HG02943 (cell line): ENCODE data around the gene DAGLA.

ENCODE experiments used
- ATAC-seq: cut with Tn5 transposase; IDR thresholded peaks from one replicate; pipeline ENCODE4 v1.9.1; 2021; ENCODE audit warnings: mild to moderate bottlenecking, low read depth, moderate library complexity; ENCODE audit not compliant: unreplicated experiment

The DAGLA gene

GRCh38 chr11:61776561-61777075 lies 96.4 kb downstream of the DAGLA start:
- no peak for ATAC-seq

DNA sequence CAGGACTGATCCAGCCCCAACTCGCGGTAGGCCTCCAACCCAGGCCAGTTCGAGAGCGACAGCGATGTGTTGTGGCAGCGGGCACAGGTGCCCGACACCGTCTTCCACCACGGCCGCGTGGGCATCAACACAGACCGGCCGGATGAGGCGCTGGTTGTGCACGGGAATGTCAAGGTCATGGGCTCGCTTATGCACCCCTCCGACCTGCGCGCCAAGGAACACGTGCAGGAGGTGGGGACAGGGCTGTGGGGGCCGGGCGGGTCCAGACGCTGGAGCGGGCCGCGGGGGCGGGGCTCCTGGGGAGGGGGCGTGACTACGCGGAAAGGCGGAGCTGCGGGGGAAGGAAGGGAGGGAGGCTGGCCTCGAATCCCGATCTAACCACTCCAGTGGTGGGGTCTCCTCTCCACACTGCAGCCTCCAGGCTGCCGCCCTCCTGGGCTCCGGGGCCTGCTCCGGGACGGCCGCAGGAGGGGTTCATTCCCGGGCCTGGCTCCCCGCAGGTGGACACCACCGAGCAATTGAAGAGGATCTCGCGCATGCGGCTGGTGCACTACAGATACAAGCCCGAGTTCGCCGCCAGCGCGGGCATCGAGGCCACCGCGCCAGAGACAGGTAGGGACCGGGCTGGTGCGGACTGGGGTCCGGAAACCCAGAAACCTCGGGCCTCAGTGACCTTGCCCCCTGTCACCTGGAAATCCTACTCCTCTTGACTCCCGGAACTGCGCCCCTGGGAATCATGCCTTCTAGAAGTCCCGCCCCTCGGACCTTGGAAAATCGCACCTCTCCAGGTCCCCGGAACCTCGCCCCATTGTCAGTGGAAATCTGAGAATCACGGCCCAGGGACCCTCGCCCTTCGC lies 97.3 kb downstream of the DAGLA start:
- no peak for ATAC-seq

- no peak for ATAC-seq
Observed at GRCh38 chr11:61778357-61778886, 98.2 kb downstream of the DAGLA start.

DNA sequence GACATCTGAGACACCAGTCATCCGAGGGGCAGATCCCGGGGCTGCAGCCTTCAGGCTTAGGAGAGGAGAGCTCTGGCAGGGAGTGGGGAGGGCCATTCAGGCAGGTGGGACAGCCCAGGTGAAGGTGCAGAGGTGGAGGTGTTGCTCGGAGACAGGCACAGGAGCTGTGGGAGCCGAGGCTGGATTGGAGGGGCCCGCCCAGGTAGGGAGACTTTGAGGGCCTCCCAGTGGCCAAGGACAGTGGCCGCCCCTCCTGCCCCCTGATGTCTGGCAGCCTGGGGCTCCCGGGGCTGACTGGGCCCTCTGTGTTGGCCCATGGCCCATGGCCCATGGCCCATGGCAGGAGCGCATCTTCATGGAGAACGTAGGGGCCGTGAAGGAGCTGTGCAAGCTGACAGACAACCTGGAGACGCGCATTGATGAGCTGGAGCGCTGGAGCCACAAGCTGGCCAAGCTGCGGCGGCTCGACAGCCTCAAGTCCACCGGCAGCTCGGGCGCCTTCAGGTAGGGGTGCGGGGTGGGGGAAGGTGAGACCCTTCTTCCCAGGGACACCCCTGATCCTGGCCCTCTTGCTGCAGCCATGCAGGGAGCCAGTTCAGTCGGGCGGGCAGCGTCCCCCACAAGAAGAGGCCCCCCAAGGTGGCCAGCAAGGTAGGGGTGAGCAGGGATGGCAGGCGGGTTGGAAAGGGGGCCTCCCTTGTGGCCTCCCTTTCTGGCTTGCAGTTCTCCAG lies 98.9 kb downstream of the DAGLA start:
- no peak for ATAC-seq

- ATAC-seq: no peak
Observed at GRCh38 chr11:61779666-61780525, 99.7 kb downstream of the DAGLA start.

DNA sequence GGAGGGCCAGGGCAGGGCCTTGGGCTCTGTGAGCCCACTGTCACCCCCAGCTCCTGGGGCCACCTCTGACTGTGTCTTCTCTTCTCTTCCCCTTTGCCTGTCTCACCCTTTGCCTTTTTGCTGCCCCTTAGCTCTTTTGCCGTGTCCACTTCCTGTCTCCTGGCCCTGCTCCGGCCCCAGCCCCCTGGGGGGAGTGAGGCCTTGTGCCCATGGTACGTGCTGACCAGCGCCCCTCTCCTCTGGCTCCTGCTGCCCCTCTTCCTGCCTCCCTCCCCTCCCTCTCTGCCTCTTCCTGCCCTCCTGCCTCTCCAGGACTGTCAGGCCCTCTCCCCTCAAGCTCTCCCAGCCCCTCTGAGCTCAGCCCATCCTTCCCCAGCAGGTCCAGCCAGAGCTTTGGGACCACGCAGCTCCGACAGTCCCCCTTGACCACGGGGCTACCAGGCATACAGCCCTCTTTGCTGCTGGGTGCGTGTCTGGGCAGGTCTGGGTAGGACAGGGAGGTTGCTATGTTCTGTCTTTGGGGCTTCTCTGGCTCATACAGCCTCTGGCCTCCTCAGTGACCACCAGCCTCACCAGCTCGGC lies 100.5 kb downstream of the DAGLA start:
- no peak for ATAC-seq

DNA sequence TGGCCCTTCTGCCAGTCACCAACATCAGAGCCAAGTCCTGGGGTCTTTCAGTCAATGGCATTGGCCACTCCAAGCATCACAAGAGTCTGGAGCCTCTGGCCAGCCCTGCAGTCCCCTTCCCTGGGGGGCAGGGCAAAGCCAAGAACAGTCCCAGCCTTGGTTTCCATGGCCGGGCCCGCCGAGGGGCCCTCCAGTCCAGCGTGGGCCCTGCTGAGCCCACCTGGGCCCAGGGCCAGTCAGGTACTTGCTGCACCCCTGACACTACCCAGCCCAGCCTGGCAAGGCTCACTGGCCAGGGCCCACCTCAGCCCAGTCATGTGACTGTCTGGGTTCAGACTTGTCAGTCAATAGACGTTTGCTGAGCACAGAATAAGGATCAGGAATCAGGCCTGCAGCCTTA lies 101.4 kb downstream of the DAGLA start:
- no peak for ATAC-seq

DNA sequence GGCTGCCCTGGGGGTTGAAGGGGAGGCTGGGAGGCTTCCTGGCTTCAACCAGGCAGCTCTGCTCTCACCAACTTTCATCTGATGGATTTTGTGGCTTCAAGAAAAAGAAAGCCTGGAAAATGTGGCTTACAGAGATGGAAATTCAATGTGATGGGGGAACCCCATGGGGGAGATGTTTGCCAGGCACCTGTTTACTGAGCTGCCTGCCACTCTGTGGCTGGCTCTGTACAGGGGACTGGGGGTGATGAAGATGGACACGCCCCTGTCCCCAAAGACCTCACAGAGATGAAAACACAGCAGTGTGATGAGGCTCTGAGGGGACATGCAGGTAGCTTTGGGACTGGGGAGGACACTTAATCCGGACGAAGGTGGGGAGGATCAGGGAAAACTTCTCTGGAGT lies 102.1 kb downstream of the DAGLA start:
- ATAC-seq: no peak

DNA sequence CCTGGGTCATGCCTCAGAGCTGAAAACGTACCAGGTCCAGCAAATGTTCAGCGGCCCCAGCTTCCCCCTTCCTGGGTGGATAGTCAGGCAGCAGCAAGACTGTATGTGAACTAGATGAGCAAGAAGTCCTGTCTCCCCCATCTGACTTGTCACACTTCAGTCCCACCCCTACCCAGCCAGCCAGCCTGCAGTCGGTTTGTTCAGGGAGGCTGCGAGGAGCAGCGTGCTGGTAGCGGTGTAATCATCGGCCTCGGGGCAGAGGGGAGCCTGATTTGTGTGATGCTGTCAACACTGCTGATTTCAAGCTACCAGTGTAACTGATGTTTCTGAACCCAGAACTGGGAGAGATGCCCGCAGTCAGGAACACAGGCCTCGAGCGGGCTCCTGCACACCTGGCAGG lies 102.7 kb downstream of the DAGLA start:
- no peak for ATAC-seq

DNA sequence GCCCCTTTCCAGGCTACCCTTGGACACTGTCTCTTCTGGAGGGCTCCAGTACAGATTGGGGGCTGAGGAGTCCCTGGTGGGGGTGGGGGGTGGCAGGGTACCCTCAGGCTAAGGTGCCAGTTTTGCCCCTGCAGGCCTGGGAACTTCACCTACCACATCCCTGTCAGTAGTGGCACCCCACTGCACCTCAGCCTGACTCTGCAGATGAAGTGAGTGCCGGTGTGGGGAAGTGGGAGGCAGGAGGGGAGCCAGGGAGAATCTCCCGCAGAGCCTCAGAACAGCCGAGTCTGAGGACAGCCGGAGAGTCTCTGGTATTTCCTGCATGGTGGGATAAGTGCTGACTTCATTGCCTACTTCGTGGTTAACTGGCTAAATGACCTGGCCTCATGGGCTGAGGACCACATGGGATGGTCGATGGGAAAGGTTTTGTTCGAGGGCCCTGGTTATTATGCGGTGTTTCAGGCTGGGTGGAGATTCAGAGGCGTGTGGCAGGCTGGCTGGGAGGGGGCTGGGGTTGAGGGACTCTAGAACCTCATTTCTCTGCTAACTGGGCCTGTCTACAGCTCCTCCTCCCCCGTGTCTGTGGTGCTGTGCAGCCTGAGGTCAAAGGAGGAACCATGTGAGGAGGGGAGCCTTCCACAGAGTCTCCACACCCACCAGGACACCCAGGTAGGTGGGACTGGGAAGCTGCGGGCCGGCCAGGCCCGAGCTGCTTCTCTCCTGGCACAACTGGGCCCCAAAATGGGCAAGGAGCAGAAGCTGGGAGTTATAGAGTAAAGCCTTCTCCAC lies 103.7 kb downstream of the DAGLA start:
- ATAC-seq: no peak

- no peak for ATAC-seq
Observed at GRCh38 chr11:61784506-61784805, 104.3 kb downstream of the DAGLA start.

DNA sequence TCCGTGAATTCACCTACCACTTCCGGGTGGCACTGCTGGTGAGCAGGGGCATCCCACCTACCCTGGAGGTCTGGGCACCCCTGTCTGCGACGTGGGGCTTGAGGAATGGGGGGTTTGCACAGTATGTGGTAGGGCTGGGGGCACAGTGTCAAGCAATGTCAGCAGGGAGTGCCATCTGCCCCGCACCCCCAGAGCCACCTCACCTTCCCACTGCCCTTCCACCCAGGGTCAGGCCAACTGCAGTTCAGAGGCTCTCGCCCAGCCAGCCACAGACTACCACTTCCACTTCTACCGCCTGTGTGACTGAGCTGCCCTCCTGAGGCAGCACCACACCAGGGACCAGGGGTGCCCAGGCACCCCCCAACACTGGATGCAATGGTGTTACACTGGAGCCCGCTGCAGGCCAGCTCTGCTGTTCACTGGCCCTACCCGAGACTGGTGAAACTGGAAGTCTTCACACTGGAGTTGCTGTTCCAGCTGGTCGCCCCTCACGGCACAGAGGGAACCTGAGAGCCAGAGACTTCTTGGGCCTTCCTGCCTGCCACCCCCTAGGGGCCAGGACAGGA lies 105.7 kb downstream of the DAGLA start:
- no peak for ATAC-seq

DNA sequence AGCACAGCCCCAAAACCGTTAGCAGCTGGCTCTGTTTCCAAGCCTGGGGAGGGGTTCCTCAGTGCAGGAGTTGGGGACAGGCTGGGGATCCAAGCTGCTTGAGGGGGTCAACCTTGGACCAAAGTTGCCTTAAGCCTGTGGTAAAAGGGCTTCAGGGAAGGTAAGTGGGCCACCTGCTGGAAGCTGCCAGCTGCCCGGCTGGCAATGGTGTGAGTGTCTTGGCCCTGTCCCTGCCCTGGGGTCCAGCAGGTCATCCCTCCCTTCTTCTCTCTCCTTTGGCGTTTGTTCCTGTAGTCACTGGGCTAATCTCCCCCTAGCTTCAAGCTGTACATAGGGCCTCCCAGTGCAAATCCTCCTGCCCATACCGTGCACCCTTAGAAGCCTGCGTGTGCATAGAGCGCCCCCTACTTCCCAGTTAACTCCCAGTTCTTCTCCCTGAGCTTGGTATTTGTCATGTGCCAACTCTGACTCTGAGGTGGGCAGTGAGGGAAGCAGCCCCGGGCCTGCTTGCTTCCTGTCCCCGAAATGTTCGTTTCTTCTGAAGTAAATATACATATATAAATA lies 107.8 kb downstream of the DAGLA start:
- no peak for ATAC-seq

DNA sequence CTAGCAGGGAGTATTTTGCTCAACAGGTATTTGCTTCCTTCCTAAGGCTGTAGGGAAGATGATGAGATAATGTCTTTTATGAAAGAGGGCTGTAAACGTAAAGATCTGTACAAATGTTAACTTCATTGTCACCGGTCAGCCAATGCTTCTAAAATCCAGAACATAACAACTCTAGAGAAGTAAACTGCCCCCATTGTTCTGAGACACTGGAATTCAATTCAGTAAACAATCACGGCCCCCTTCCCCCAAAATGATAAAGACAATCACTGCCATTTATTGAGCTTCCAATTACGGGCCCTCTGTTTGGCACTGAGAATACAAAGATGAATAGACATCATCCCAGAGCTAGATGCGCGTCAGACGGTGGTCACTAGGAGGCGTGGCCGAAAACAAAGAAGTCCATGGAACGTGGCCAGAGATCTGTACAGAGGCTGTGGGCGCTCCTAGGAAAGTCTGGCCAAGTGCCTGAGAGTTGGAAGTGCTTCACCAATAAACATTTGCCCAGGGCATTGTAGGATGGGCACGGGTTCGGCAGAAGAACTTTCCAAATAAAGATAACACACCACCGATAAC lies 111.6 kb downstream of the DAGLA start:
- ATAC-seq: peak; percentile 30

DNA sequence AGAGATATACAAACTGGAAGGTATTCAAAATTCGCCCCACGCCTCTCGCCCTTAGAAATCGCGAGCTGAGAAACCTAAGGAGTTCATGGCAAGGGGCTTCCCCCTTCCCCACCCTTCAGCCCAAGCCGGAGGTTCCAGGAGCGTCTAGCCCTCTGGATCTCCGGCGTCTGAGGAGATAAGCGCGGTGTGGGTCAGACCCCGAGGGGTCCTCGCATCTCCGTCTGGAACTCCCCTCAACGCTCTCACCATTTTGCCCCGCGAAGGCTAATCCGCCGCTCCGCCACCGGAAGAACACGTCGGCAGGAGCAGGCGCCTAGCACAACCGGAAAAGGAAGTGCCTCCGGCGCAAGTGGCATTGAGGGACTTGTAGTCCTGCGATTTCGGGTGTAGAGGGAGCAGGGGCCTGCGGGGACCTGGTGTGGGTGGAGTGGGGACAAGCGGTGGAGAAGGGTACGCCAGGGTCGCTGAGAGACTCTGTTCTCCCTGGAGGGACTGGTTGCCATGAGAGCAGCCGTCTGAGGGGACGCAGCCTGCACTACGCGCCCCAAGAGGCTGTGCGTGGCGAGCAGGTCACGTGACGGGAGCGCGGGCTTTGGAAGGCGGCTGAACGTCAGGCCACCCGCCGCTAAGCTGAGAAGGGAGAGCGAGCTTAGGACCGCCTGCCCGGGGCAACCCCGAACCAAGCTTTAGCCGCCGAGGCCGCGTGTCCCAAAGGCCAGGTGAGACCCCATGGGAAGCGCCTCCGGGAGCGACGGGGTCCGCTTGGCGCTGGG lies 112.3 kb downstream of the DAGLA start, which contains the start of the genes FEN1 and TMEM258:
Gene FEN1, plus strand, starts transcription at position 602 of the 773 bp plus-strand sequence. CDS start 2,451 bp downstream, outside the sequence.
Gene TMEM258, minus strand, starts transcription at position 290 of the 773 bp plus-strand sequence. Its CDS starts 41 bp downstream, at position 249.
- ATAC-seq: peak; percentile 70

DNA sequence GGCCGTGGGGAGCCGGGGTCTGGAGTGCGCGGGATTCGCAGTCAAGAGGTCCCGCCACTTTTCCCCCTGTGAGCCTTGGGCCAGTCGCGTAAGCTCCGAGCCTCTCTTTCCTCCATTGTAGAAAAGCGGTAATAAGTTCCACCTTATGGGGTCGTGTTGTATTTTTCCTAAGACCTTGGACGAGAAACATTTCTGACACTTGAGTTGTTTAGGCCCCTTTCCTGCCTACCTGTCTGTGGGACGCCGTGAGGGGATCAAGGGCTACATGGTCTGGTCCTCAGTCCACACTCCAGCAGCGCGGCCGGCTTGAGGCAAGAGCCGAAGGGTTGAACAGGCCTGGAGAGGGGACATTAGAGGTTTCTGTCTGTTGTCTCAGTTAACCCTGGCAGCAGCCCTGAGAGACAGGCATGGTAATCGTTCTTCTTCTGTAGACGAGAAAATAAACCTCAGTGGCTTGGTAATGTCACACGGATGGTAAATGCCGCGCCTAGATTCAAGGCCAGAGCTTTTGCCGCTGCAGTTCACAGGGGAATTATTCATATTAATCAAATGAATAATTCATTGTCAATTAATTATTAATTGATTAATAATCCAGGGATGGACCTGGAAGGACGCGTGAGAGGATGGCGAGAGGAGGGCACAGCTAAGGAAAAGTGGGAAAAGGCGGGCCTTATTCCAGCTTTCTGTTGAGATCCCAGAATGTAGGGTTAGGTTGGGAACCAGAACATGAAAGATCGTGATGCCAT lies 113.1 kb downstream of the DAGLA start:
- ATAC-seq: peak; percentile 27

GRCh38 chr11:61793829-61794204 lies 113.6 kb downstream of the DAGLA start:
- no peak for ATAC-seq
